PC-3 (cell line): ENCODE measurements around the gene RBM10. TPM values are rescaled to one million over a fixed set of nuclear protein-coding genes. Genes with fewer than 3 reads are reported as not detected.
A peak's percentile ranks its signal among the peaks of the same experiment; 100 is the strongest.

Source experiments
- ATAC-seq: fragments of 200-7000 bp; cut with Tn5 transposase; 2 replicates; pipeline ENCODE4 v1.9.1; 2020; ENCODE audit warnings: mild to moderate bottlenecking, moderate library complexity
- BruUV-seq: library from RNA; stranded (reverse); fragments of 400-500 nt; replicated peaks from 2 replicates; lab custom pipeline; 2021; lab: Mats Ljungman, UMichigan
- CTCF ChIA-PET: fragments of 300-600 bp; sonication (Branson Sonifier 250); formaldehyde crosslinking; loops from one replicate; lab custom pipeline; 2022; ENCODE audit warnings: antibody characterized with exemption; lab: Charles Lee
- POLR2A ChIA-PET: fragments of 300-600 bp; sonication (Branson Sonifier 250); formaldehyde crosslinking; loops from one replicate; lab custom pipeline; 2022; ENCODE audit warnings: antibody characterized with exemption; ENCODE audit not compliant: unreplicated experiment; lab: Charles Lee
- DNase-seq: peaks from one replicate; pipeline ENCODE4 v3.0.0-alpha.2; 2015
- H2AFZ ChIP-seq: fragments of 300-600 bp; sonication (generic); 2 replicates; pipeline ENCODE4 v1.6.0; 2016; ENCODE audit warnings: antibody characterized with exemption, low read length
- H3F3A ChIP-seq: fragments of 300-600 bp; sonication (generic); one replicate; pipeline ENCODE4 v1.6.0; 2017; ENCODE audit warnings: antibody characterized with exemption, low read length, control low read depth, mild to moderate bottlenecking; ENCODE audit not compliant: unreplicated experiment
- H3K27ac ChIP-seq: fragments of 300-600 bp; sonication (generic); 2 replicates; pipeline ENCODE4 v1.5.1; 2016; ENCODE audit warnings: mild to moderate bottlenecking, low read length
- H3K27me3 ChIP-seq: fragments of 300-600 bp; sonication (generic); 2 replicates; pipeline ENCODE4 v1.6.1; 2016; ENCODE audit warnings: low read length, mixed read lengths
- H3K36me3 ChIP-seq: fragments of 300-600 bp; sonication (generic); 2 replicates; pipeline ENCODE4 v1.6.1; 2016; ENCODE audit warnings: low read depth, mixed run types, low read length, mixed read lengths
- H3K4me1 ChIP-seq: fragments of 300-600 bp; sonication (generic); 2 replicates; pipeline ENCODE4 v1.5.1; 2016; ENCODE audit warnings: low read length; ENCODE audit not compliant: insufficient read depth
- H3K4me2 ChIP-seq: fragments of 300-600 bp; sonication (generic); 2 replicates; pipeline ENCODE4 v1.6.0; 2016; ENCODE audit warnings: low read length
- H3K4me3 ChIP-seq: fragments of 300-600 bp; sonication (generic); 2 replicates; pipeline ENCODE4 v1.5.1; 2016; ENCODE audit warnings: mild to moderate bottlenecking, low read length, mixed read lengths
- H3K79me2 ChIP-seq: fragments of 300-600 bp; sonication (generic); 2 replicates; pipeline ENCODE4 v1.6.1; 2017; ENCODE audit warnings: low read length, mixed read lengths
- H3K9ac ChIP-seq: fragments of 300-600 bp; sonication (generic); 2 replicates; pipeline ENCODE4 v1.6.0; 2016; ENCODE audit warnings: mild to moderate bottlenecking, low read length
- H3K9me2 ChIP-seq: fragments of 300-600 bp; sonication (generic); replicated peaks from 2 replicates; pipeline ENCODE4 v1.6.1; 2016; ENCODE audit warnings: mixed run types, low read length, mixed read lengths
- H3K9me3 ChIP-seq: fragments of 300-600 bp; sonication (generic); 2 replicates; pipeline ENCODE4 v1.6.1; 2016; ENCODE audit warnings: low read length, mixed read lengths
- H4K20me1 ChIP-seq: fragments of 300-600 bp; sonication (generic); 2 replicates; pipeline ENCODE4 v1.6.1; 2016; ENCODE audit warnings: low read length, mixed read lengths
- EZH2 ChIP-seq: fragments of 300-600 bp; sonication (generic); IDR thresholded peaks from one replicate; pipeline ENCODE4 v1.6.1; 2017; ENCODE audit warnings: antibody characterized with exemption, mild to moderate bottlenecking, low read length; ENCODE audit not compliant: unreplicated experiment
- EZH2phosphoT487 ChIP-seq: fragments of 300-600 bp; sonication (generic); IDR thresholded peaks from 2 replicates; pipeline ENCODE4 v1.6.1; 2018; ENCODE audit warnings: mild to moderate bottlenecking, antibody characterized with exemption, low read length, borderline replicate concordance
- intact Hi-C: fragments of 100-400 bp; cut with micrococcal nuclease; formaldehyde crosslinking; loops from 2 replicates; pipeline ENCODE4 v1.9.0; 2023
- total RNA-seq: library from RNA; depleted of rRNA; stranded (reverse); fragments of >200 nt; gene quantifications from 2 replicates; pipeline ENCODE4 v1.2.3, GENCODE V29; 2014
- TF ChIP-seq, protein P1 (sequence below): fragments of 300-600 bp; sonication (generic); conservative IDR thresholded peaks from 2 replicates; pipeline ENCODE4 v1.5.1; 2017; ENCODE audit warnings: antibody characterized with exemption, low read depth, mild to moderate bottlenecking, low read length

The RBM10 gene
- total RNA-seq, 1 experiment from 2014 or later = 71.5 TPM

DNA sequence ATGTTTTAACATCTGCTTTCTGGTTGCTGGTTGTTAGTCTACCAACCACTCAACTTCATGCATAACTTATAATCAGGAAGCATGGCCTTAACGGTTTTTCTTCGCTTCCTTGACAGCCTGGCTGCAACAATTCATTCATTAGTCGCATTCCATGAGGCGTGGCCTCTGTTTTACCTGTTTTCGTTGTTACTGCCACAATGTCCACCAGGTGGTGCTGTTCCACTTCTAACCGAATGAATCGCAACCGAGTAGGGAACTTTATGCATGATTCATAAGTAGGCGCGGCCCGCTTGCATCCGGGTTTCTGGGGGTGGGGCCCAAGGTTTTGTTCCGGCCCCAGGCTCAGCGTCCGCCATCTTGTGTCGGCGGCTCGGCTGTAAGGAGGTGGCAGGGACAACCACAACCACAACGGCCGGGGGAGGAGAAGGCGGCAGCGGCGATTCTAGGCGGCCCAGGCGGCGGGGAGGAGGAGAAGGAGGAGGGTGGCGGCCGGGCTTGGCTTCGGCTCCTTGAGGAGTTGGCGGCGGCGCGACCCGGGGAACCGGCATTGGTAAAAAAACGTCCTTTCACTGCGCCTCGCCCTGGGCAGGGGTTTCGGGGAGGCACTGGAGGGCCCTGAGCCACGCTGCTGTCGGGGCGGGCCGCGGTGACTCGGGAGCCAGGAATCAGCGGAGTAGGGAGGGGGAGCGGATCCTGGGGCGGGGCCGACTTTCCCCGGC, 48.6 kb downstream of the RBM10 start, which contains the start of gene UBA1:
TSS of gene UBA1 (plus strand) at position 355 of the 719 bp plus-strand sequence. CDS start 4,974 bp downstream, outside the sequence.
- ATAC-seq = peak; percentile 48
- Histone ChIP-seq H4K20me1 (peaks cover 20% of the 10 kb centered on the region; the same call in 1 of the 2 replicates), H3K27me3 (no peaks in the 10 kb centered on the region), H2AFZ (peak within 1 kb of the TSS; percentile 49; the same call in 1 of the 2 replicates), H3F3A (peaks cover 4% of the 10 kb centered on the region), H3K4me1 (peaks cover 40% of the 10 kb centered on the region), H3K79me2 (peaks cover 72% of the 10 kb centered on the region), H3K4me2 (peak within 1 kb of the TSS; percentile 99), H3K27ac (peak within 1 kb of the TSS; percentile 90), H3K9ac (peak within 1 kb of the TSS; percentile 100), H3K4me3 (peak within 1 kb of the TSS; percentile 85), H3K9me2 (no peaks in the 10 kb centered on the region), H3K9me3 (no peaks in the 10 kb centered on the region), H3K36me3 (peaks cover 11% of the 10 kb centered on the region; the same call in 1 of the 2 replicates)
- peak; percentile 98 for DNase-seq
- intact Hi-C loops = loop anchor here (1.0 to 10.0 kb wide), 7 partner anchors 119 to 461 kb away; partner anchors contain the start of genes ELK1, UXT and ZNF41
- TF ChIP-seq EZH2phosphoT487 = no peak
- TF ChIP-seq, protein P1, sequence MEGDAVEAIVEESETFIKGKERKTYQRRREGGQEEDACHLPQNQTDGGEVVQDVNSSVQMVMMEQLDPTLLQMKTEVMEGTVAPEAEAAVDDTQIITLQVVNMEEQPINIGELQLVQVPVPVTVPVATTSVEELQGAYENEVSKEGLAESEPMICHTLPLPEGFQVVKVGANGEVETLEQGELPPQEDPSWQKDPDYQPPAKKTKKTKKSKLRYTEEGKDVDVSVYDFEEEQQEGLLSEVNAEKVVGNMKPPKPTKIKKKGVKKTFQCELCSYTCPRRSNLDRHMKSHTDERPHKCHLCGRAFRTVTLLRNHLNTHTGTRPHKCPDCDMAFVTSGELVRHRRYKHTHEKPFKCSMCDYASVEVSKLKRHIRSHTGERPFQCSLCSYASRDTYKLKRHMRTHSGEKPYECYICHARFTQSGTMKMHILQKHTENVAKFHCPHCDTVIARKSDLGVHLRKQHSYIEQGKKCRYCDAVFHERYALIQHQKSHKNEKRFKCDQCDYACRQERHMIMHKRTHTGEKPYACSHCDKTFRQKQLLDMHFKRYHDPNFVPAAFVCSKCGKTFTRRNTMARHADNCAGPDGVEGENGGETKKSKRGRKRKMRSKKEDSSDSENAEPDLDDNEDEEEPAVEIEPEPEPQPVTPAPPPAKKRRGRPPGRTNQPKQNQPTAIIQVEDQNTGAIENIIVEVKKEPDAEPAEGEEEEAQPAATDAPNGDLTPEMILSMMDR = peak; percentile 80
- no TSS peak for BruUV-seq
- POLR2A ChIA-PET = no interaction called here
- CTCF ChIA-PET = no interaction called here

DNA sequence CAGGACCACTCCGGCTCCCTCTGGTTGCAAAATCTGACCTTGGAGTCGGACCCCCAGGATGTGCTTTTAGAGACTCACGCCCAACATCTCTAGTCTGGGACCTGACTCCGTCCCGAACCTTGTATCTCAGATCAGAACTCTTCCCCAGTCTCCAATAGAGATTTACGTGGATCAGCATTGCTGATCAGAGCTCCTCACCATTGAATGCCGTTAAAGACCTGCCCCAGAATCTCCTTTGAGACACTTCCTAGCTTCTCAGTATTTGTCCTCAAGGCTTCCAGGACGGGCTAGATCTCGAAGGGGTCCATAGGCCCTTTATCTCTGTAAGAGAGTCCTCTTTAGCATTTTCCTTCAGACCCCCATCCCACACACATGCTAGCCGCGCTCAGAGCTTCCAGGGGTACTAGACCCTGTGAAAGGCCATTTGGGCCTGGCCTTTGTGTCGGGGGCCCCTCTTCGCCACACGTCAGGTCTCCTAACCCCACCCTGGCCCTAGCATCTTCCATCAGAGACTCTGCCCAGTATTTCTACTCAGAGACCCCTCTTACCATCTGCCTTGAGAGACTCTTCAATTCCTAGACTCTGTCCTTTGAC, 49.3 kb downstream of the RBM10 start:
- no peaks in the 10 kb centered on the region for H3K9me3 ChIP-seq
- intact Hi-C loops = loop anchor here (5.0 to 10.0 kb wide), 4 partner anchors 168 to 461 kb away; partner anchors contain the start of genes ELK1, UXT and ZNF41
- peaks cover 20% of the 10 kb centered on the region; the same call in 1 of the 2 replicates for H4K20me1 ChIP-seq
- peak overlapping the region; percentile 85 for H3K4me3 ChIP-seq
- ChIA-PET POLR2A (no interaction called here), CTCF (no interaction called here)
- H3K9me2 ChIP-seq = no peaks in the 10 kb centered on the region
- peaks cover 40% of the 10 kb centered on the region for H3K4me1 ChIP-seq
- ATAC-seq = no peak
- H3K36me3 ChIP-seq = peaks cover 18% of the 10 kb centered on the region; the same call in 1 of the 2 replicates
- H3K79me2 ChIP-seq = peaks cover 76% of the 10 kb centered on the region
- TSS peak; percentile 56 for BruUV-seq
- H3K27ac ChIP-seq = peak overlapping the region; percentile 90
- H3F3A ChIP-seq = peaks cover 4% of the 10 kb centered on the region
- H3K9ac ChIP-seq = peak overlapping the region; percentile 100
- no peak for DNase-seq
- TF ChIP-seq, protein P1 = no peak
- TF ChIP-seq EZH2 (no peak), EZH2phosphoT487 (no peak)
- H3K4me2 ChIP-seq = peak overlapping the region; percentile 99
- H3K27me3 ChIP-seq = no peaks in the 10 kb centered on the region
- H2AFZ ChIP-seq = no peak overlapping the region
